ENCODE results near the gene HOXC5.
"Not testable (repeated sequence)": the region's sequence is repeated elsewhere in the genome, so short reads cannot be mapped to it uniquely, and the experiment has no call there.

Gene HOXC5

GRCh38 chr12:54030889-54031471, 1.9 kb upstream of the HOXC5 start:
- FAIRE-seq (no peak), DNase-seq (ENCODE audit: extremely low spot score, insufficient read length, low read depth) (no peak)

- DNase-seq (ENCODE audit: extremely low spot score, insufficient read length, low read depth) = no peak
- FAIRE-seq = no peak
Observed at GRCh38 chr12:54031480-54031879, 1.4 kb upstream of the HOXC5 start.

DNA sequence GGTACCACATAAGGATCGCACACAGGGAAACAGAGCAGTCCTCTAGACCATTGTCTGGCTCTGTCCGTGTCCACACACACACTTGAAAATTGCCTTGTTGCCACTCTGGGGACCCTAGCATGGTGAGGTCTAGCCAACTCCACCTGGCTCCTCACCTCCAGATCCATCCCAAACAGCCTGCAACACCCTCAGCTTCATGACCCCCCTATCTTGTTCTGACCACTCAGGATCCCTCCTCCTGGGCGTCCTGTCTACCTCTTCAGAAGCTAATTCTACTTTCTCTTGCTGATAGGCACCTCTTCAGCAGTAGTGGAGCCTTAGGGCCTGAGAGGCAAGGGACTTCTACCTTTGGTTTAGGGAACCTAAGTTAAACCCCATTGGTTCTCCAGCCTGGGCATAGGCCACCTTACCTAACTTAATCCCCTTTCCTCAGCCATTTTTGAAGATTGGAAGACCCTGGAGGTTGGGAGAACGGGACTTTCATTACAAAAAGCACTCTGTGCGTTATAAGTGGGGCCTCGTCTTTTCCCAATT, 697 bp upstream of the HOXC5 start:
- DNase-seq (ENCODE audit: extremely low spot score, insufficient read length, low read depth) (no peak), FAIRE-seq (no peak)

- DNase-seq (ENCODE audit: extremely low spot score, insufficient read length, low read depth) (no peak), FAIRE-seq (no peak)
Observed at GRCh38 chr12:54033106-54033979, 493 bp downstream of the HOXC5 start.

- no peak for DNase-seq (ENCODE audit: extremely low spot score, insufficient read length, low read depth)
- FAIRE-seq = no peak
Observed at GRCh38 chr12:54033980-54034784, 1.3 kb downstream of the HOXC5 start.

DNA sequence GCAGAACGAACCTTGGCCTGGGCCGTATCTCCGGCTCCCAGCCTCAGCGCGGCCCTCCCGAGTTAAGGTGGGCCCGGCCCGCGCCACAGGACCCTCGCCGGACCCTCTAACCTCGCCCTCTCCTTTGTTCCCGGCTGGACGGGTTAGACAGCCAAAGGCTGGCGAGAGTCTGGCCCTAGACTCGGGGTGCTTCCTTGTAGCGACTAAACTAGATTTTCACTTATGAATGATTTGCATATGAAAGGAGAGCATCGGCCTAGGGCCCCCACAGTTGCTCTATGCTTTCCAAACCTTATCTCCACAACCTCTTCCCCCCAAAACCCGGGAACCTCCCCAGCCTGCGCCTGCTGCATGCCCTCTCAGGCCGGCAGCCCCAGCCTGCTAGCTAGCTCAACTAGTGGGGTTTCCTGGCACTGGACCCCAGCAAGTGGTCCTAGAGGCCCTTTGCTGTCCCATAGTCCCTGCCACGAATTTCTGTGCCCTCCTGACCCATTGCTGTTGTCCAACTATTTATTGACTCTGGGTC, 2.0 kb downstream of the HOXC5 start:
- FAIRE-seq (no peak), DNase-seq (ENCODE audit: extremely low spot score, insufficient read length, low read depth) (no peak)

DNA sequence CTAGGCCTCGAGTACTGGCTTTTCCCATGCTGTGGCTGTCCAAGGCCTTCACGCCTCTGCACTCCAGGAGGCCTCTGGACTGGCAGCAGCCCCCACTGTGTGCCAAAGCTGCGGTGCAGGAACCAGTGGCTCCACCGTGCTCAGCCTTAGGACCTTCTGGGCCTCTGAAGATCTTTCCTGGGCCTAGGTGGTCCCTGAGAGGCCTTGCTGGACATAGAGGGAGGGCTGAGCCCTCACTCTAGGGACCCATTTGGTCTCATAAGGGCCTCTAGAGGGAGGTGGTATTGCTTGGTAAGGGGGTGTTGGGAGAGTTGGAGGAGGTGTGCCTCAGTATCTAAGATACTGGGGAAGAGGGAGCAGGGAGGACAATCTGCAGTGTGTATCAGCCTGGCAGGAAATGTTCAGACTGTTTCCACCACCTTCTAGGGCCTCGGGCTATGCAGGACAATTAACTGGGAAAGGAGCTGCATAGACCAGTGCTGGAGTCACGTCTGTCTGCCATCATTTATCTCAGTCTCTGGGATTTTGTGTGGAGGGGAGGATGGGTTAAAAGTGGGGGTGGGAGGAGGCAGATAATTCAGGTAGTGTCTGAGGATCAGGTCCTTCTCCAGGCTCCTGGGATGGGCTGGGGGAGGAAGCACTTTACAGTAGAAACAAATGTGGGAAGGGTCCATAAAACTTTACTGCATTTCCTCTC, 2.9 kb downstream of the HOXC5 start:
- DNase-seq (ENCODE audit: extremely low spot score, insufficient read length, low read depth) = no peak
- no peak for FAIRE-seq

DNA sequence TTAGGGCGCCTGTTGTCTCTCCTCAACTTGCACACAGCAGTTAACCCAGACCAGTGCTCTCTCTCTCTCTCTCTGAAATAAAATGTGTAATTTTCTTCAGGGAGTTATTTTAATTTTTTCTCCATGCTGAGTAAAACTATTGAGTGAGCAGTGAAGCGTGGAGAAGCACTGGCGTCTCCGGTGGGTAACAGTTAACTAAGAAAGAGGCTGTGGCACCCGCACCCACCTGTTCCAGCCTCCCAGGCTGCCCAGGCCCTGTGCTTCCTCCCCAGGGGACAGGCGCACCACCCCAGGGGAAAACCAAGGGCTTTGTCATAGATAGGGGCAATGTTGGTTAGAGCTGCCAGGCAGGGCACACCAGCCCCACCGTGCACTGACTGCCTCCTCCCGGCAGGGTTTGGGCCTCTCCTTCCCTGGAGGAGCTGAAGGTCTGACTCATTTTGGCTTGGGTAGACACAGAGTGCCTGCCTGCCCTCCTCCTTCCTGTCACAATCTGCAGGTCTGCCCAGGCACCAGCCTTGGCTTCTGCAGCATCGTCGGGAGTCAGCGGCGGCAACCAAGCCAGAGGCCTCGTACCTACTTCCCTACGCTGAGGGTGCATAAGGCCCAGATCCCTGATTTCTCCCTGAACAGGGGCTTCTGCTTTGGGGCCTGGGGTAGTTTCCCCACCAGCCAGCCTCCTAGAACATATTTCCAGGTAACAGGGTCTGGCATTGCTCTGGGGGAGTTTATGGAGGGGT, 3.9 kb downstream of the HOXC5 start:
- DNase-seq (ENCODE audit: extremely low spot score, insufficient read length, low read depth) = no peak

GRCh38 chr12:54037360-54038283, 4.8 kb downstream of the HOXC5 start:
- no peak for DNase-seq (ENCODE audit: extremely low spot score, insufficient read length, low read depth)
- FAIRE-seq = no peak

More for the DNA sequence above, 3.9 kb downstream of the HOXC5 start:
- no peak for FAIRE-seq

GRCh38 chr12:54038284-54038870, 5.5 kb downstream of the HOXC5 start:
- FAIRE-seq (no peak), DNase-seq (ENCODE audit: extremely low spot score, insufficient read length, low read depth) (no peak)

- FAIRE-seq (no peak), DNase-seq (ENCODE audit: extremely low spot score, insufficient read length, low read depth) (no peak)
Observed at GRCh38 chr12:54038871-54039414, 6.1 kb downstream of the HOXC5 start.

DNA sequence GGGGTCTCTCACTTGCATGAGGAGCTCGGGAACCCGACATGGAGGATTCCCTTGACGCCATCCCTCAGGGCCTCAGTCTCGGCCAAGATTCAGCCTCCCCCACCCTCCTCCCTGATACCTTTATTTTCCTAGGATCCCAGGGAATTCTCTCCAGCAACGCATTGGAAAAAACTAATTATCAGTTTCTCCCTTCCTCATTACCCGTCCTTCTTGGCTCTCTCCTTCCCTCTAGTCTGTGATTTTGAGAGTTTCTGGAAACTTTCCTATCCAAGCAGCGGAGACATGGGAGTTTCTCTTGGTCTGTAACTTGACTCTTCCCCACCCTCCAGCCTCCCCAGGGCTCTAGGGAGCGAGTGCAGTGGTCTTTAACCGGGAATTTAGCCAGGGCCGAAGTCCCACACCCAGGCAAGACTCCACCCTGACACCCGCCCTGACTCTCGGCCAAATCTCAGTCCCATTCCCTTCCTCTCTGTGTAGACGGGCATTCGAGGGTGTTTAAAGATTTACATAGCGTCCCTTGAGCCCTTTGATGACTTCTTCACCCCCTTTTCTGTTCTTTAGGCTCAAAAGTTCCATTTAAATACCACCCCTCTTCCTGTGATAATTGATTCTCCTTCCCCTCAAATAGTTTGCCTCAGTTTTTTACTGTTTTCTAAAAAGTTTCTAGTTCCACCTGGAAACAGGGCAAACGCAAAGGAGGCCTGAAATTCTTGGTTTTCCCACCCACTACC, 6.7 kb downstream of the HOXC5 start:
- FAIRE-seq = no peak
- no peak for DNase-seq (ENCODE audit: extremely low spot score, insufficient read length, low read depth)

GRCh38 chr12:54040148-54040494, 7.3 kb downstream of the HOXC5 start:
- DNase-seq (ENCODE audit: extremely low spot score, insufficient read length, low read depth) (no peak), FAIRE-seq (no peak)

- DNase-seq (ENCODE audit: extremely low spot score, insufficient read length, low read depth) = no peak
Observed at GRCh38 chr12:54040648-54041047, 7.8 kb downstream of the HOXC5 start.

GRCh38 chr12:54041097-54041690, 8.3 kb downstream of the HOXC5 start:
- FAIRE-seq (no peak), DNase-seq (ENCODE audit: extremely low spot score, insufficient read length, low read depth) (no peak)

More at GRCh38 chr12:54040648-54041047, 7.8 kb downstream of the HOXC5 start:
- FAIRE-seq = no peak

GRCh38 chr12:54042033-54042432, 9.2 kb downstream of the HOXC5 start:
- not testable (repeated sequence) for DNase-seq (ENCODE audit: extremely low spot score, insufficient read length, low read depth); FAIRE-seq

All from GM18507 (cell line).